Suprapubic skin (tissue), 3 donors: Measurements from ENCODE around the gene TXNDC17.

Experiments used
- POLR2AphosphoS5 ChIP-seq, 3 donors: sonication (generic); formaldehyde crosslinking; IDR thresholded peaks; one replicate each; pipeline ENCODE4 v1.6.1; 2017; ENCODE audit warnings: antibody characterized with exemption in 3 of 3
- TF ChIP-seq, protein P1 (sequence below), 2 donors: fragments of 200-600 bp in 1 of 2; fragments of 450-650 bp in 1 of 2; sonication (generic) in 1 of 2; IDR thresholded peaks; one replicate each; pipeline ENCODE4 v1.5.1; 2016 to 2019; ENCODE audit warnings: antibody characterized with exemption in 2 of 2, mild to moderate bottlenecking in 1 of 2, moderate library complexity in 1 of 2

GRCh38 chr17:6605142-6605541, 35.7 kb upstream of the TXNDC17 start:
- TF ChIP-seq, protein P1, sequence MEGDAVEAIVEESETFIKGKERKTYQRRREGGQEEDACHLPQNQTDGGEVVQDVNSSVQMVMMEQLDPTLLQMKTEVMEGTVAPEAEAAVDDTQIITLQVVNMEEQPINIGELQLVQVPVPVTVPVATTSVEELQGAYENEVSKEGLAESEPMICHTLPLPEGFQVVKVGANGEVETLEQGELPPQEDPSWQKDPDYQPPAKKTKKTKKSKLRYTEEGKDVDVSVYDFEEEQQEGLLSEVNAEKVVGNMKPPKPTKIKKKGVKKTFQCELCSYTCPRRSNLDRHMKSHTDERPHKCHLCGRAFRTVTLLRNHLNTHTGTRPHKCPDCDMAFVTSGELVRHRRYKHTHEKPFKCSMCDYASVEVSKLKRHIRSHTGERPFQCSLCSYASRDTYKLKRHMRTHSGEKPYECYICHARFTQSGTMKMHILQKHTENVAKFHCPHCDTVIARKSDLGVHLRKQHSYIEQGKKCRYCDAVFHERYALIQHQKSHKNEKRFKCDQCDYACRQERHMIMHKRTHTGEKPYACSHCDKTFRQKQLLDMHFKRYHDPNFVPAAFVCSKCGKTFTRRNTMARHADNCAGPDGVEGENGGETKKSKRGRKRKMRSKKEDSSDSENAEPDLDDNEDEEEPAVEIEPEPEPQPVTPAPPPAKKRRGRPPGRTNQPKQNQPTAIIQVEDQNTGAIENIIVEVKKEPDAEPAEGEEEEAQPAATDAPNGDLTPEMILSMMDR (IDR thresholded peaks at IDR 0.05), result no peak
- no peak for TF ChIP-seq POLR2AphosphoS5 (IDR thresholded peaks at IDR 0.05)
